ENCODE data around the gene SLC15A3. TPM values are rescaled to one million over a fixed set of nuclear protein-coding genes. Genes with fewer than 3 reads are reported as not detected.

The SLC15A3 gene
- total and polyA plus RNA-seq, 10 donors, result 62.9 to 139 (median 115) TPM

GRCh38 chr11:60905551-60906113 is 46.3 kb downstream of the SLC15A3 start:
- peaks cover 22 to 58% (median 37%) of the 10 kb centered on the region in 6 donors for H3K4me1 ChIP-seq
- peak overlapping the region; percentile 86 to 95 (median 91) for H3K27ac ChIP-seq
- intact Hi-C loops (cut with DNase I; ENCODE audit: low total_unique reads), result no loop called here
- H3K36me3 ChIP-seq, result peaks cover 2 to 34% (median 30%) of the 10 kb centered on the region in 6 donors
- no peaks in the 10 kb centered on the region for H3K9me3 ChIP-seq
- 4 to 8% (median 7%) methylated on average over 16 of the region's 16 CpGs for WGBS, 5 donors
- peak; percentile 70 for DNase-seq
- H3K4me3 ChIP-seq, result peak overlapping the region; percentile 70 to 99 (median 90)
- no peak for TF ChIP-seq POLR2AphosphoS5 (IDR thresholded peaks at IDR 0.05)
- no peak for TF ChIP-seq CTCF (IDR thresholded peaks at IDR 0.05 in 8 of 11, conservative IDR thresholded peaks at IDR 0.05 in 3 of 11)
- TF ChIP-seq POLR2A (IDR thresholded peaks at IDR 0.05), result no peak
- H3K27me3 ChIP-seq (replicated peaks in 1 of 7), result no peaks in the 10 kb centered on the region

- TF ChIP-seq POLR2A (IDR thresholded peaks at IDR 0.05) (no peak), POLR2AphosphoS5 (IDR thresholded peaks at IDR 0.05) (no peak), CTCF (IDR thresholded peaks at IDR 0.05 in 8 of 11, conservative IDR thresholded peaks at IDR 0.05 in 3 of 11) (no peak)
- H3K27ac ChIP-seq, result peak overlapping the region in 4 of 8 donors; percentile 90 to 95 (median 94)
- H3K4me1 ChIP-seq, result peaks cover 20 to 52% (median 32%) of the 10 kb centered on the region in 6 donors
- no peak for DNase-seq
- intact Hi-C loops (cut with DNase I; ENCODE audit: low total_unique reads), result no loop called here
- H3K36me3 ChIP-seq, result peaks cover 2 to 40% (median 36%) of the 10 kb centered on the region in 6 donors
- H3K9me3 ChIP-seq, result no peaks in the 10 kb centered on the region
- WGBS, 5 donors, result 39 to 52% (median 41%) methylated on average over 6 of the region's 6 CpGs
- H3K27me3 ChIP-seq (replicated peaks in 1 of 7), result no peaks in the 10 kb centered on the region
- peak overlapping the region; percentile 70 to 99 (median 90) for H3K4me3 ChIP-seq
Observed at GRCh38 chr11:60905047-60905446, 46.9 kb downstream of the SLC15A3 start.

GRCh38 chr11:60902625-60903024 is 49.4 kb downstream of the SLC15A3 start:
- Histone ChIP-seq H3K4me1 (peaks cover 20 to 45% (median 31%) of the 10 kb centered on the region in 6 donors), H3K27me3 (replicated peaks in 1 of 7) (no peaks in the 10 kb centered on the region), H3K27ac (no peak overlapping the region), H3K4me3 (no peak overlapping the region), H3K9me3 (no peaks in the 10 kb centered on the region), H3K36me3 (peaks cover 2 to 64% (median 59%) of the 10 kb centered on the region in 6 donors)
- no peak for DNase-seq
- WGBS, 5 donors, result 87 to 94% (median 92%) methylated on average over 11 of the region's 11 CpGs
- intact Hi-C loops (cut with DNase I; ENCODE audit: low total_unique reads), result loop anchor here (5.0 kb wide), 1 partner anchor 60 kb away; the partner anchor contains the start of gene CCDC86
- TF ChIP-seq POLR2AphosphoS5 (IDR thresholded peaks at IDR 0.05), result no peak

GRCh38 chr11:60900673-60901404 is 51.1 kb downstream of the SLC15A3 start:
- no peak for DNase-seq
- Histone ChIP-seq H3K27ac (no peak overlapping the region), H3K9me3 (no peaks in the 10 kb centered on the region), H3K27me3 (replicated peaks in 1 of 7) (no peaks in the 10 kb centered on the region), H3K36me3 (peaks cover 9 to 82% (median 77%) of the 10 kb centered on the region in 6 donors), H3K4me1 (peaks cover 17 to 38% (median 27%) of the 10 kb centered on the region in 6 donors), H3K4me3 (no peak overlapping the region)
- intact Hi-C loops (cut with DNase I; ENCODE audit: low total_unique reads), result loop anchor here (5.0 kb wide), 1 partner anchor 59 kb away; the partner anchor contains the start of gene CCDC86
- no peak for TF ChIP-seq POLR2AphosphoS5 (IDR thresholded peaks at IDR 0.05)
- TF ChIP-seq CTCF (IDR thresholded peaks at IDR 0.05 in 8 of 11, conservative IDR thresholded peaks at IDR 0.05 in 3 of 11), result peak in 1 of 11 experiments; percentile 8
- TF ChIP-seq POLR2A (IDR thresholded peaks at IDR 0.05), result no peak
- WGBS, 5 donors, result 86 to 95% (median 89%) methylated on average over 13 of the region's 13 CpGs
